Cardiac fibroblast (primary cell): Measurements from ENCODE around the gene DPYD.

Experiments used
- DNase-seq, 2 donors: peaks; one replicate each; pipeline versions ENCODE4 v3.0.0 to v3.0.0-alpha.2; 2010; ENCODE audit warnings: low read depth in 2 of 2
- H3K4me3 ChIP-seq, 2 donors: replicated peaks in 1 of 2; 1 replicate in 1 of 2; 2 replicates in 1 of 2; pipeline ENCODE4 v1.5.1; 2011; ENCODE audit warnings: low read depth in 2 of 2, low read length in 2 of 2, mild to moderate bottlenecking in 2 of 2, moderate library complexity in 1 of 2
- CTCF ChIP-seq: IDR thresholded peaks from one replicate; pipeline ENCODE4 v1.5.1; 2011; ENCODE audit warnings: low read depth, mild to moderate bottlenecking, low read length, inconsistent platforms

The DPYD gene

GRCh38 chr1:97588772-97589171 lies 332.1 kb downstream of the DPYD start:
- TF ChIP-seq CTCF = no peak
- DNase-seq = no peak
- no peak overlapping the region for H3K4me3 ChIP-seq

- TF ChIP-seq CTCF = no peak
- peak in 1 of 2 donors; percentile 80 for DNase-seq
These were observed 339.2 kb downstream of the DPYD start for GRCh38 chr1:97581614-97582051.

GRCh38 chr1:97577613-97578012 lies 343.2 kb downstream of the DPYD start:
- DNase-seq = no peak
- no peak for TF ChIP-seq CTCF
- no peak overlapping the region for H3K4me3 ChIP-seq

More at GRCh38 chr1:97581614-97582051, 339.2 kb downstream of the DPYD start:
- H3K4me3 ChIP-seq = no peak overlapping the region

- no peak overlapping the region for H3K4me3 ChIP-seq
- no peak for TF ChIP-seq CTCF
- peak in 1 of 2 donors; percentile 22 for DNase-seq
These were observed 347.3 kb downstream of the DPYD start for GRCh38 chr1:97573553-97573952.

- no peak overlapping the region for H3K4me3 ChIP-seq
- no peak for TF ChIP-seq CTCF
- peak in 1 of 2 donors; percentile 8 for DNase-seq
These were observed 348.3 kb downstream of the DPYD start for GRCh38 chr1:97572561-97572960.

- no peak for TF ChIP-seq CTCF
- DNase-seq = peak in 1 of 2 donors; percentile 16
- no peak overlapping the region for H3K4me3 ChIP-seq
These were observed 349.1 kb downstream of the DPYD start for GRCh38 chr1:97571760-97572159.

- no peak for DNase-seq
- no peak overlapping the region for H3K4me3 ChIP-seq
- TF ChIP-seq CTCF = no peak
These were observed 350.1 kb downstream of the DPYD start for GRCh38 chr1:97570691-97571090.
